Stimulated activated CD4-positive, alpha-beta T cell treated with anti-CD3 and anti-CD28 coated beads, Interleukin-2, amount 100 ng/mL, for 4 hours (primary cell): Measurements from ENCODE around the gene PTPRG.

Experiments
- DNase-seq: peaks from one replicate; pipeline ENCODE4 v3.0.0-alpha.2; 2020; ENCODE audit warnings: low read depth

PTPRG gene

GRCh38 chr3:61657689-61658088 is 96.3 kb downstream of the PTPRG start:
- DNase-seq = no peak

- no peak for DNase-seq
Measured at GRCh38 chr3:61662861-61663260, 101.5 kb downstream of the PTPRG start.

GRCh38 chr3:61663356-61664104 is 102.2 kb downstream of the PTPRG start:
- DNase-seq = no peak

GRCh38 chr3:61664105-61664482 is 102.7 kb downstream of the PTPRG start:
- DNase-seq = no peak

- DNase-seq = no peak
Measured at GRCh38 chr3:61665121-61665520, 103.8 kb downstream of the PTPRG start.

GRCh38 chr3:61665987-61666386 is 104.6 kb downstream of the PTPRG start:
- DNase-seq = no peak

GRCh38 chr3:61666615-61667330 is 105.4 kb downstream of the PTPRG start:
- DNase-seq = no peak

GRCh38 chr3:61667383-61667782 is 106.0 kb downstream of the PTPRG start:
- no peak for DNase-seq

GRCh38 chr3:61667814-61668213 is 106.4 kb downstream of the PTPRG start:
- DNase-seq = no peak

- no peak for DNase-seq
Measured at GRCh38 chr3:61668317-61668864, 107.0 kb downstream of the PTPRG start.

GRCh38 chr3:61669203-61669602 is 107.8 kb downstream of the PTPRG start:
- DNase-seq = no peak

- no peak for DNase-seq
Measured at GRCh38 chr3:61669668-61670299, 108.4 kb downstream of the PTPRG start.

GRCh38 chr3:61673651-61674050 is 112.3 kb downstream of the PTPRG start:
- no peak for DNase-seq

- no peak for DNase-seq
Measured at GRCh38 chr3:61674596-61674995, 113.2 kb downstream of the PTPRG start.

- no peak for DNase-seq
Measured at GRCh38 chr3:61679026-61679425, 117.7 kb downstream of the PTPRG start.

GRCh38 chr3:61680617-61681016 is 119.2 kb downstream of the PTPRG start:
- no peak for DNase-seq

- no peak for DNase-seq
Measured at GRCh38 chr3:61681636-61682035, 120.3 kb downstream of the PTPRG start.

- no peak for DNase-seq
Measured at GRCh38 chr3:61682671-61683548, 121.5 kb downstream of the PTPRG start.

- no peak for DNase-seq
Measured at GRCh38 chr3:61683549-61684236, 122.3 kb downstream of the PTPRG start.

GRCh38 chr3:61684386-61684785 is 123.0 kb downstream of the PTPRG start:
- no peak for DNase-seq

GRCh38 chr3:61685755-61686154 is 124.4 kb downstream of the PTPRG start:
- DNase-seq = no peak
